Mesenchymal stem cell (in vitro differentiated cells and primary cell): ENCODE data around the gene ZC2HC1C.

Source experiments
- DNase-seq: peaks from one replicate; pipeline ENCODE4 v3.0.0-alpha.2; 2013
- H2AFZ ChIP-seq: one replicate; pipeline ENCODE4 v1.6.1; 2013; ENCODE audit warnings: low read depth, mild to moderate bottlenecking, control low read depth, inconsistent platforms, low read length, moderate library complexity
- H2AK5ac ChIP-seq: 2 replicates; pipeline ENCODE4 v1.6.1; 2013; ENCODE audit warnings: low read length, moderate library complexity, mild to moderate bottlenecking, inconsistent platforms; ENCODE audit not compliant: severe bottlenecking
- H2BK120ac ChIP-seq: one replicate; pipeline ENCODE4 v1.6.1; 2013; ENCODE audit warnings: low read depth, mild to moderate bottlenecking, inconsistent platforms, low read length, moderate library complexity
- H2BK12ac ChIP-seq, 2 experiments: one replicate each; pipeline ENCODE4 v1.6.1; 2013; ENCODE audit warnings: inconsistent platforms in 2 of 2, low read length in 2 of 2, mild to moderate bottlenecking in 2 of 2, moderate library complexity in 2 of 2, control low read depth in 1 of 2
- H2BK15ac ChIP-seq: one replicate; pipeline ENCODE4 v1.6.1; 2013; ENCODE audit warnings: mild to moderate bottlenecking, low read depth, inconsistent platforms; ENCODE audit not compliant: poor library complexity, severe bottlenecking
- H2BK5ac ChIP-seq: 2 replicates; pipeline ENCODE4 v1.6.1; 2013; ENCODE audit warnings: low read depth, mild to moderate bottlenecking, low read length, control low read depth, inconsistent platforms; ENCODE audit not compliant: poor library complexity, severe bottlenecking
- H3K14ac ChIP-seq, 2 experiments: one replicate each; pipeline ENCODE4 v1.6.1; 2013; ENCODE audit warnings: inconsistent platforms in 2 of 2, low read length in 2 of 2, control low read depth in 1 of 2, mild to moderate bottlenecking in 1 of 2, moderate library complexity in 1 of 2
- H3K18ac ChIP-seq, 2 experiments: one replicate each; pipeline ENCODE4 v1.6.1; 2013; ENCODE audit warnings: inconsistent platforms in 2 of 2, low read length in 2 of 2, control low read depth in 1 of 2, low read depth in 1 of 2, mild to moderate bottlenecking in 1 of 2
- H3K23ac ChIP-seq, 2 experiments: one replicate each; pipeline ENCODE4 v1.6.1; 2013; ENCODE audit warnings: inconsistent platforms in 2 of 2, low read length in 2 of 2, mild to moderate bottlenecking in 2 of 2, moderate library complexity in 2 of 2, control low read depth in 1 of 2
- H3K27ac ChIP-seq: 2 replicates; pipeline ENCODE4 v1.5.1; 2013; ENCODE audit warnings: mild to moderate bottlenecking, moderate library complexity, low read length, control low read depth, inconsistent platforms; ENCODE audit not compliant: poor library complexity, severe bottlenecking
- H3K27me3 ChIP-seq, 2 experiments: 2 replicates each; pipeline versions ENCODE4 v1.6.1 to v1.7.0; 2013; ENCODE audit warnings: low read length in 2 of 2, mild to moderate bottlenecking in 2 of 2, moderate library complexity in 2 of 2, control low read depth in 1 of 2, inconsistent platforms in 1 of 2; ENCODE audit not compliant: control insufficient read depth in 1 of 2, insufficient read depth in 1 of 2
- H3K36me3 ChIP-seq, 2 experiments: 2 replicates each; pipeline versions ENCODE4 v1.6.1 to v1.7.0; 2013; ENCODE audit warnings: low read length in 2 of 2, control low read depth in 1 of 2, inconsistent platforms in 1 of 2, low read depth in 1 of 2, mild to moderate bottlenecking in 1 of 2; ENCODE audit not compliant: insufficient read depth in 2 of 2, control insufficient read depth in 1 of 2
- H3K4ac ChIP-seq, 2 experiments: one replicate each; pipeline ENCODE4 v1.6.1; 2013; ENCODE audit warnings: inconsistent platforms in 2 of 2, low read length in 2 of 2, mild to moderate bottlenecking in 2 of 2, moderate library complexity in 2 of 2, control low read depth in 1 of 2, low read depth in 1 of 2
- H3K4me1 ChIP-seq: 2 replicates; pipeline ENCODE4 v1.6.1; 2013; ENCODE audit warnings: low read depth, low read length, control low read depth; ENCODE audit not compliant: control insufficient read depth, insufficient read depth
- H3K4me2 ChIP-seq: 2 replicates; pipeline ENCODE4 v1.6.1; 2013; ENCODE audit warnings: low read length, mild to moderate bottlenecking, inconsistent platforms; ENCODE audit not compliant: poor library complexity, severe bottlenecking
- H3K4me3 ChIP-seq, 2 experiments: 2 replicates each; pipeline versions ENCODE4 v1.5.1 to v1.7.0; 2013; ENCODE audit warnings: low read length in 2 of 2, mild to moderate bottlenecking in 2 of 2, control low read depth in 1 of 2, low read depth in 1 of 2; ENCODE audit not compliant: insufficient read depth in 1 of 2
- H3K79me1 ChIP-seq: replicated peaks from 2 replicates; pipeline ENCODE4 v1.6.1; 2013; ENCODE audit warnings: mild to moderate bottlenecking, control low read depth, low read length, inconsistent platforms; ENCODE audit not compliant: poor library complexity, severe bottlenecking
- H3K9ac ChIP-seq: 2 replicates; pipeline ENCODE4 v1.7.0; 2013; ENCODE audit warnings: mild to moderate bottlenecking, low read length, moderate library complexity
- H3K9me3 ChIP-seq: 2 replicates; pipeline ENCODE4 v1.7.0; 2013; ENCODE audit warnings: mild to moderate bottlenecking, low read length; ENCODE audit not compliant: control insufficient read depth
- H4K8ac ChIP-seq: one replicate; pipeline ENCODE4 v1.6.1; 2013; ENCODE audit warnings: inconsistent platforms, mild to moderate bottlenecking, low read length, moderate library complexity
- H4K91ac ChIP-seq: one replicate; pipeline ENCODE4 v1.6.1; 2013; ENCODE audit warnings: mild to moderate bottlenecking, low read length, inconsistent platforms
- WGBS: methylation state at CpG from one replicate; pipeline ENCODE4 v1.1.7; 2013; ENCODE audit warnings: mixed read lengths; 5-methylcytosine and 5-hydroxymethylcytosine counted together

ZC2HC1C gene

DNA sequence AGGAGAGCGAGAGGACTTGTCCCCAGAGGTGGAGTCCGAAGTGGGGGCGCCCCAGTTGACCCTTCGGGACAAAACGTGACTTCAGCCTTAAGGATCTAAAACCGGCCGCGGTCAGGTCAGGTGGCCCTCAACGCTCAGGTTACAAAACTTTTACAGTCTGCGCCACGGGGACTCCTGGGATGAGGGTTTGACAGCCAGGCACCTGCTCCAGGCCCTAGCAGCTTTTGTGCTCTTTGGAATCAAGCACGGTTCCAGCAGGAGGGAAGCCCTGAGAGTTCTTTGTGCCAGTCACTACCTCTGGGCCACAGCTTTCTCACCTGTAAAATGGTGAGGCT is 337 bp downstream of the ZC2HC1C start:
- Histone ChIP-seq H2AK5ac (no peak overlapping the region), H3K18ac (peak overlapping the region; percentile 84 to 86), H3K14ac (no peak overlapping the region), H3K4ac (peak overlapping the region in 1 of 2 experiments; percentile 45), H3K9me3 (no peaks in the 10 kb centered on the region), H2BK120ac (no peak overlapping the region), H3K27me3 (no peaks in the 10 kb centered on the region), H3K4me1 (peaks cover 10% of the 10 kb centered on the region), H2BK12ac (peak overlapping the region in 1 of 2 experiments; percentile 54), H2BK15ac (peak overlapping the region; percentile 60), H3K4me3 (peak overlapping the region; percentile 71 to 78), H3K9ac (peak overlapping the region; percentile 90), H3K27ac (no peak overlapping the region), H4K8ac (peak overlapping the region; percentile 20), H3K79me1 (peaks cover 7% of the 10 kb centered on the region), H4K91ac (peak overlapping the region; percentile 30), H3K4me2 (peak overlapping the region; percentile 93), H3K23ac (peak overlapping the region in 1 of 2 experiments; percentile 14), H2BK5ac (no peak overlapping the region), H3K36me3 (no peaks in the 10 kb centered on the region), H2AFZ (peak overlapping the region; percentile 60)
- DNase-seq: no peak
- WGBS: 44% methylated on average over 12 of the region's 12 CpGs

DNA sequence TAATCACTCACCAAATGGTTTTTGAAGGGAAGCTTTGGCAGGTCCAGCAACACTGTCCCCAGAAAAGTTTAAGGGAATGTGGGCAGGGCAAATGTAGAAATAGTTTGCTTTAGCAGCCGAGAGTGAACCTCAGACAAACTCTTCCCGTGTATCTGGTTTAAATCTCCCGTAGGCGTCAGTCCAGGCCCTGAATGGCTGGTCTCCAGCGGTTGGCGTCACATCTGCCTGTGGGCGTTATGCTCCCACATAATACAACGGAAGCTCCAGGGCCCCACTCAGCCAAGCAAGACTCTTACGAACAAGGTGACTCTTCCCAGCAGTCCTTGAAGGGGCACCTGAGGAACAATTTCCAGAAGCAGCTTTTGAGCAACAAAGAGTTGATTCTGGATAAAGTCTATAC is 942 bp downstream of the ZC2HC1C start:
- Histone ChIP-seq H3K27ac (no peak overlapping the region), H3K14ac (no peak overlapping the region), H2AK5ac (no peak overlapping the region), H4K8ac (peak overlapping the region; percentile 64), H3K4me1 (peaks cover 10% of the 10 kb centered on the region), H3K4me3 (peak overlapping the region in 1 of 2 experiments; percentile 78), H4K91ac (no peak overlapping the region), H3K18ac (no peak overlapping the region), H3K23ac (no peak overlapping the region), H3K79me1 (peaks cover 7% of the 10 kb centered on the region), H3K9me3 (no peaks in the 10 kb centered on the region), H3K4me2 (no peak overlapping the region), H2BK5ac (no peak overlapping the region), H3K9ac (peak overlapping the region; percentile 90), H3K4ac (no peak overlapping the region), H2AFZ (no peak overlapping the region), H2BK12ac (no peak overlapping the region), H3K27me3 (no peaks in the 10 kb centered on the region), H2BK15ac (no peak overlapping the region), H3K36me3 (no peaks in the 10 kb centered on the region), H2BK120ac (no peak overlapping the region)
- 88% methylated on average over 9 of the region's 9 CpGs for WGBS
- DNase-seq: no peak

DNA sequence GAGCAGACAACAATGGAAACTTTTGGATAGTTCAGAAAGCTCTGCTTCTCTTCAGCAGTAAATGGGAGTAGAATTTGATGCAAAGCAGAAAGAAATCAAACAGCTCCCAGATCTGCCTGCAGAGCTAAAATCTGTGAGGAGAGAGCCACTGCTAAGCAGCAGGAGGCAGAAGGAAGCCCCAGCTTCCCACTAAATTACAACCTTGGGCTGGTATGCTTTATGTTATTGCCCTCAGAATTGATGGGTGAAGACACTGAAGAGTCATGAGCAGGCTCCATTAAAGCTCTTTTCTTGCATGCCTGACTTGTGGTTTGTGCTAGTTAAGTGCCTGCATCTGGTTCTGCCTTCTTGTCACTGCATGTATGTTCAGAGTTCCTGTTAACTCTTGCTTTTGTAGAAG is 8.4 kb downstream of the ZC2HC1C start:
- Histone ChIP-seq H3K4me3 (no peak overlapping the region), H3K27ac (no peak overlapping the region), H4K8ac (no peak overlapping the region), H3K4me2 (no peak overlapping the region), H2BK120ac (no peak overlapping the region), H2BK12ac (no peak overlapping the region), H2AK5ac (no peak overlapping the region), H3K27me3 (no peaks in the 10 kb centered on the region), H3K14ac (no peak overlapping the region), H3K4me1 (no peaks in the 10 kb centered on the region), H3K79me1 (no peaks in the 10 kb centered on the region), H3K23ac (no peak overlapping the region), H3K36me3 (peaks cover 0 to 12% of the 10 kb centered on the region in 2 experiments), H3K9ac (no peak overlapping the region), H2AFZ (no peak overlapping the region), H3K9me3 (no peaks in the 10 kb centered on the region), H3K18ac (no peak overlapping the region), H2BK5ac (no peak overlapping the region), H2BK15ac (no peak overlapping the region), H3K4ac (no peak overlapping the region), H4K91ac (no peak overlapping the region)
- peak; percentile 64 for DNase-seq

DNA sequence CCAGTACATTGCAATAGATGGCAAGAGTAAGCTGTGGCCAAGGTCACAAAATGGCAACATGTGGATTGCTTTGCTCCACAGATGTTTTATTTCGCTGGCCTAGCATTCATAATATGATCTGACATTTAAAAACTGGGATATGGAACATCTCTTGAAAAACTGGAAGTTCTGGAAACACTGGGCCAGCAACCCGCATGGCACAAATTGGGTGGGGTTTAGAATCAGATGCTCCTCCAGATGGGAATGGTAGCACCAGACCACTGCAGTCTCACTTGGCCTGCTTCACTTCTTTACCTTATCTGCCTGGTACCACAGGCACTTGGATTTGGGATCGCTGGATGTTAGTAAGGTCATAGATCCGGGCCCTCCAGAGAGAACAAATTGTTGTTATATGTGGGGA is 10.1 kb downstream of the ZC2HC1C start:
- Histone ChIP-seq H2BK15ac (no peak overlapping the region), H2BK120ac (no peak overlapping the region), H2AFZ (no peak overlapping the region), H3K18ac (no peak overlapping the region), H4K91ac (no peak overlapping the region), H3K36me3 (peaks cover 10 to 29% of the 10 kb centered on the region in 2 experiments), H3K4ac (no peak overlapping the region), H3K4me1 (no peaks in the 10 kb centered on the region), H3K79me1 (no peaks in the 10 kb centered on the region), H2BK5ac (no peak overlapping the region), H3K4me2 (no peak overlapping the region), H4K8ac (no peak overlapping the region), H3K14ac (no peak overlapping the region), H3K23ac (no peak overlapping the region), H2AK5ac (no peak overlapping the region), H3K4me3 (no peak overlapping the region), H3K27me3 (no peaks in the 10 kb centered on the region), H3K9ac (no peak overlapping the region), H3K9me3 (no peaks in the 10 kb centered on the region), H2BK12ac (no peak overlapping the region), H3K27ac (no peak overlapping the region)
- WGBS: 97% methylated on average over 2 of the region's 4 CpGs
- no peak for DNase-seq
